RKO (cell line): ENCODE measurements around the gene FZD1.
"Not testable (repeated sequence)": the region's sequence is repeated elsewhere in the genome, so short reads cannot be mapped to it uniquely, and the experiment has no call there.

Experiments
- DNase-seq: peaks from one replicate; pipeline ENCODE4 v3.0.0-alpha.2; 2016; ENCODE audit warnings: low spot score

The FZD1 gene

GRCh38 chr7:91297939-91298338, 33.7 kb downstream of the FZD1 start:
- DNase-seq = no peak

DNA sequence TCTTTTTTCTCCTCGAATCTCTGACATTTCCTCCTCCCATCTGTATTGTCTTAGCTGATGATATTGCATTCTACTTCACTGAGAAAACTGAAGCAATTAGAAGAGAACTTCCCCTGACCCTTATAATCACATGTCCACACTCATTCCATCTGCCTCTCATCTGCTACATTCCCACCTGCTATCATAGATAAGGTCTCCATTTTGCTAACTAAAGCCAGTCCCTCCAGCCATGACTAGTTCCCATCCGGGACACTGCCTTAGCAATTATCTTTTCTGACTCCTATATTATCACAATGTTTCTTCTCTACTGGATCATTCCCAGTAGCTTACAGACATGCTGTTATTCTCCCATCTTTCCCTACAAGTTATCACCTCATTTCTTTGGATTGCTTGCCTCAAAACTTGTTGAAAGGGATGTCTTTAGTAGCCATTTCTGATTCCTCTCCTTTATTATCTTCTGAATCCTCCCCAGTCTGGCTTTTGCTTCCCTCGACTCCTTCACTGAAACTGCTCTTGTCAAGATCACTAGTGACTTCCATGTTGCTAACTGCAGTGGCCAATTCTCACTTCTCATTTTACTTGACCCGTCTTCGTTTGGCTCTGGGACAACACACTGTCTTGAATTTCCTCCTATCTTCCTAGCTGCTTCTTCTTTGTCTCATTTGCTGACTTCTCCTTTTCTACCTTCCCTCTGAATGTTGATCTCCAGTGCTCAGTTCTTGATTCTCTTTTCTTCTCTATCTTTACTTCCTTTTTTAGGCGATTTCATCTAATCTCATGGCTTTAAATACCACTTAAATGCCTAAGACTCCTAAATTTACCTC, 35.9 kb downstream of the FZD1 start:
- DNase-seq = no peak

DNA sequence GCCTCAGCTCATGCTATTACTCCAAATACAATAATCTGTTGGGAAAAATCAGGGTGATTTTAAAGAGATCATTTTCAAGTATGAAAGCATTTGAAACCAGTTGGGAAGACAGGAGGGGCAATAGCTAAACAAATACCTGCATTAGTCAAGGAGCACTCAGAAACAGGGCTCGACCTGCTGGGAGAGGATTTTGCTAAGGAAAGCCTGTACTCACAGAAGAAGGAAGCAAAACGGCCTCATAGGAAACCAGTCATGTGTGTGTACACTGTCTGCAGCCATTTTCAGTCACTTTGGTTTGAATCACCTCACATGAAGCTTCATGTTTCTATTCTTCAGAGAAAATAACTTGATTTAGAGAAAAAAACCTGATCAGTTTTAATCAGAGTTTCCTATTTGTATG, 38.6 kb downstream of the FZD1 start:
- no peak for DNase-seq

- no peak for DNase-seq
Measured at GRCh38 chr7:91306266-91306665, 42.0 kb downstream of the FZD1 start.

DNA sequence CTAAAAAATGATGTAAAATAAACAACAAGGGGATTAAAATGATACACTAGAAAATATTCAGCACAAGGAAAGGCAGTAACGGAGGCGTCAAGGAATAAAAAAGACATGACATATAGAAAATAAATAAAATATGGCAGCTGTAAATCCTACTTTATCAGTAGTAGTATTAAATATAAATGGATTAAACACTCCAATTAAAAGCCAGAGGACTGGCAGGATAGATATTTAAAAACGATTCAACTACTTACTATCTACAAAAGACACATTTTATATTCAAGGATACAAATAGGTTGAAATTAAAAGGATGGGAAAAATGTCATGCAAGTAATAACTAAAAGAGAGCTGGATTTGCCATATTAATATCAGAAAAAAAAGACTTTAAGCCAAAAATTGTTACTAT, 43.2 kb downstream of the FZD1 start:
- no peak for DNase-seq

DNA sequence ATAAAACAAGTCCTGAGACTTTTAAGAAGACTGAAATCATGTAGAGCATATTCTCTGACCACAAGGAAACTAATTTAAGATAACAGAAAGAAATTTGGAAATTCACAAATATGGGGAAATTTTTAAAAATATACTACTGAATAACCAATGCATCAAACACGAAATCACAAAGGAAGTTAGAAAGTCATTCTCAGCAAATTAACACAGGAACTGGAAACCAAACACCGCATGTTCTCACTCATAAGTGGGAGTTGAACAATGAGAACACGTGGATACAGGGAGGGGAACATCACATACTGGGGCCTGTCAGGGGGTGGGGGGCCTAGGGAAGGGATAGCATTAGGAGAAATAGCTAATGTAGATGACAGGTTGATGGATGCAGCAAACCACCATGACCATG, 44.0 kb downstream of the FZD1 start:
- DNase-seq = not testable (repeated sequence)

GRCh38 chr7:91310830-91311460, 46.7 kb downstream of the FZD1 start:
- DNase-seq = no peak

DNA sequence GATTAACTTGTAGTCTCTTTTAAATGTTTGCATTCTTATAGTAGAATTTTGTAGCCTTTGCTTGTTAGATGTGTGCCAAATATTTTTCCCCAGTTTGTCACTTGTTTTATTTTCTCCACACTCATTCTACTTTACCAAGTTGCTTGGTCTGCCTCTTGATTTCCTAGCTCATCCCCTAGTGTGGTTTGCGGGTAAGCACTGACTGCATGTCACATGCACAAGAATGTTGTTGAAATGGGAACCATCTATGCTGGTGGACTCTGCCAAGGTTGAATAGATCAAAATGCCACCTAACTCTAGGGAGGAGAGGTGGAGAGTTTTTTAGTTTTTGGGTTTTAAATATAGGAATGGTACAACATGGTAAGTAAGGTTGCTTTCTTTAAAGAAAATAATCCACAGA, 47.6 kb downstream of the FZD1 start:
- DNase-seq = no peak

DNA sequence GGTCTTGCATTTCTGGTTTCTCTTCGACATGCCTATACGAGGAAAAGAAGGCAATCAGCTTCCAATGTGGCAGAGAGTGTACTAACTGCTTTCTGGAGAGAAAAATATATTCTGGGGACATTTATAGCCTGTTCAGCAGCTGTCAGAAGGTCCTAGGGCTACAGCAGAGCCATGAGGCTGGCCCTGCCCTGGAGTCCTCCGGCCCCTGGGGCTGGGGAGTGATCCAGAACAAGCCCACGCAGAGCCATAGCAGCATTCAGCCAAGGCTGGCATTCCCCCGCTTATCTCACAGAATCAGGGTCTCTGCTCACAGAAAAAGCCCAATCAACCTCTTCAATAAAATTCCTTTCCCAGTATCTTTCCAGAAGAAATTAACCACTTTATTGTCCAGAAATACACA, 48.9 kb downstream of the FZD1 start:
- no peak for DNase-seq

DNA sequence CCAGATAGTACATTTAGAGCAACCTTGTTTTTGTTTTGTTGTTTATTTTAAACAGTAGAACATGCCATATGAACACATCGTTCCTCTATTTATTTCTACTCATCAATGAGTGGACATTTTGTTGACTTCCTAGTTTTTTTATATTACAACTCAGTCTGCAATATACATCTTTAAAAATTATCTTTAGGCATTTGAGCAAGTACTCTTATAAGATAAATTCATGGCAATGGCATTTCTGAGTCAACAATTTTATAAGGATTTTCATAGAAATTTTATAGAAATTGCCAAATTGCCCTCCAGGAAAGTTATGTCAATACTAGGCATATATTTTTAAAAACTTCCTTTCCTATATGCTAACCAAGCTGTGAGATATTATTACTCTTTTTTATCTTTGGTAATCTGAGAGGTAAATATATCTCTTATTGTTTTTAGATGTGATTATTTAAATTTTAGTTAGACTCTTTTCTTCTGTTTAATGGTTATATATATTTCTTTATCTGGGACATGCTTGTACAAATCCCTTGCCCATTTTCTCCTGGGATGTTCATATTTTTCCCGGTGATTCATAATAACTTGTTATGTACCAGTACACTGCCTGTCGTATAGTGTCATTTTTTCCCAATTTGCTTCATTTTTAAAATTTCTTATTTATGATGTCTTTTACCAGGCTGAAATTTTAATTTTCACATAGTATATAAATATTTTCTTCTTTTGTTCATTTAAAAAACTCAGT, 50.5 kb downstream of the FZD1 start:
- no peak for DNase-seq

GRCh38 chr7:91316426-91316825, 52.2 kb downstream of the FZD1 start:
- no peak for DNase-seq

- no peak for DNase-seq
Measured at GRCh38 chr7:91319351-91319750, 55.1 kb downstream of the FZD1 start.

GRCh38 chr7:91320366-91321078, 56.3 kb downstream of the FZD1 start:
- DNase-seq = no peak
